Glutamatergic neuron (in vitro differentiated cells): ENCODE measurements around the gene ORMDL2. TPM values are rescaled to one million over a fixed set of nuclear protein-coding genes. Genes with fewer than 3 reads are reported as not detected.

Experiments
- DNase-seq: peaks from one replicate; pipeline ENCODE4 v3.0.0; 2022
- H3K27ac Mint-ChIP-seq: one replicate; pipeline ENCODE4 v1.8.0; 2020; ENCODE audit warnings: mild to moderate bottlenecking, mixed read lengths, inconsistent platforms; ENCODE audit not compliant: unreplicated experiment
- H3K27me3 Mint-ChIP-seq: one replicate; pipeline ENCODE4 v1.8.0; 2020; ENCODE audit warnings: mild to moderate bottlenecking, moderate library complexity, mixed read lengths, inconsistent platforms; ENCODE audit not compliant: unreplicated experiment
- H3K36me3 Mint-ChIP-seq: one replicate; pipeline ENCODE4 v1.8.0; 2020; ENCODE audit warnings: mild to moderate bottlenecking, mixed read lengths, inconsistent platforms; ENCODE audit not compliant: unreplicated experiment
- H3K4me1 Mint-ChIP-seq: one replicate; pipeline ENCODE4 v1.8.0; 2020; ENCODE audit warnings: mild to moderate bottlenecking, low read depth, mixed read lengths, inconsistent platforms; ENCODE audit not compliant: unreplicated experiment
- H3K4me3 Mint-ChIP-seq: one replicate; pipeline ENCODE4 v1.8.0; 2020; ENCODE audit warnings: mild to moderate bottlenecking, mixed read lengths, inconsistent platforms; ENCODE audit not compliant: unreplicated experiment
- H3K9me3 Mint-ChIP-seq: one replicate; pipeline ENCODE4 v1.8.0; 2020; ENCODE audit warnings: mild to moderate bottlenecking, moderate library complexity, mixed read lengths, inconsistent platforms; ENCODE audit not compliant: unreplicated experiment
- total RNA-seq: library from RNA; stranded (reverse); fragmentation: NEBNext Ultra II Directional; extraction: Animal tissue kit (Norgen Biotek cat#: 25700); gene quantifications from one replicate; pipeline ENCODE4 v1.2.1, GENCODE V29; 2021; ENCODE audit not compliant: unreplicated experiment
- TF ChIP-seq, protein P1 (sequence below): fragments of 200-600 bp; sonication (generic); IDR thresholded peaks from one replicate; pipeline ENCODE4 v1.5.0; 2021; ENCODE audit not compliant: partially characterized antibody, unreplicated experiment

Gene ORMDL2
- total RNA-seq, 1 donor from 2014 or later = 47.6 TPM

DNA sequence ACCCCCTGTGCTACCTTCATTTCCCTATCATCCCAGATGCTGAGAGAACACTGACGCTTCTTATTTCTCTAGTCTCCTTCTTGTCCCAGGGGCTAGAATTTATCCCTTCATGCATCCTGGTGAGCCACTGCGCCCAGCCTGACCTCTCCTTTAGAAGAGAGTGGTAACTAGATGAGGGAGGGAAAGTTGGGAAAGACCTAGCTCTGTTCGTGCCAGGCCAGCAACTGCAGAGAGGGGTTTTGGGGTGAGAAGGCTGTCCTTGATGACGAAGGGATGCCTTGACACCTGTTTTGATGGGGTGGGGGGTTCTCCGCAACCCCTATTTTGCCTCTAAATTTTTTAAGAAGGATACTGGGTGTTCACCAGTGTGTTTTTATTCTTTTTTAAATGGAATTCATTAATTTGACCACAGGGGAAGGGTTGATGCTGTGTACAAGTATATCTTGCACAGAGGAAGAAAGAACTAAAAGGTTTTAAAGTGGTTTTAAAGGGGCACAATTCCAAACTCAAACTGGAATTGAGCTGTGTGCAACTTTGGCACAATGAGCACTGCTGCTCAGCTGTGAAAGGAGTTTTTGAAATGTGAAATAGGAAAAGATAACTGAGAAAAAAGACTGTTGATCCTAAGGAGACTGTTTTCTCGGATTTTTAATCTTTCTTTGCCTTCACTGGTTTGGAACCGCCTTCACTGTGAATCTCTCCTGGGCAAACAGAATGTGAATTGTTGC is 31.9 kb downstream of the ORMDL2 start:
- no peaks in the 10 kb centered on the region for H3K36me3 Mint-ChIP-seq
- no peak for DNase-seq
- TF ChIP-seq, protein P1, sequence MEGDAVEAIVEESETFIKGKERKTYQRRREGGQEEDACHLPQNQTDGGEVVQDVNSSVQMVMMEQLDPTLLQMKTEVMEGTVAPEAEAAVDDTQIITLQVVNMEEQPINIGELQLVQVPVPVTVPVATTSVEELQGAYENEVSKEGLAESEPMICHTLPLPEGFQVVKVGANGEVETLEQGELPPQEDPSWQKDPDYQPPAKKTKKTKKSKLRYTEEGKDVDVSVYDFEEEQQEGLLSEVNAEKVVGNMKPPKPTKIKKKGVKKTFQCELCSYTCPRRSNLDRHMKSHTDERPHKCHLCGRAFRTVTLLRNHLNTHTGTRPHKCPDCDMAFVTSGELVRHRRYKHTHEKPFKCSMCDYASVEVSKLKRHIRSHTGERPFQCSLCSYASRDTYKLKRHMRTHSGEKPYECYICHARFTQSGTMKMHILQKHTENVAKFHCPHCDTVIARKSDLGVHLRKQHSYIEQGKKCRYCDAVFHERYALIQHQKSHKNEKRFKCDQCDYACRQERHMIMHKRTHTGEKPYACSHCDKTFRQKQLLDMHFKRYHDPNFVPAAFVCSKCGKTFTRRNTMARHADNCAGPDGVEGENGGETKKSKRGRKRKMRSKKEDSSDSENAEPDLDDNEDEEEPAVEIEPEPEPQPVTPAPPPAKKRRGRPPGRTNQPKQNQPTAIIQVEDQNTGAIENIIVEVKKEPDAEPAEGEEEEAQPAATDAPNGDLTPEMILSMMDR = no peak
- H3K27me3 Mint-ChIP-seq = peaks cover 2% of the 10 kb centered on the region
- H3K4me1 Mint-ChIP-seq = peaks cover 4% of the 10 kb centered on the region
- no peak overlapping the region for H3K4me3 Mint-ChIP-seq
- no peaks in the 10 kb centered on the region for H3K9me3 Mint-ChIP-seq
- H3K27ac Mint-ChIP-seq = no peak overlapping the region

DNA sequence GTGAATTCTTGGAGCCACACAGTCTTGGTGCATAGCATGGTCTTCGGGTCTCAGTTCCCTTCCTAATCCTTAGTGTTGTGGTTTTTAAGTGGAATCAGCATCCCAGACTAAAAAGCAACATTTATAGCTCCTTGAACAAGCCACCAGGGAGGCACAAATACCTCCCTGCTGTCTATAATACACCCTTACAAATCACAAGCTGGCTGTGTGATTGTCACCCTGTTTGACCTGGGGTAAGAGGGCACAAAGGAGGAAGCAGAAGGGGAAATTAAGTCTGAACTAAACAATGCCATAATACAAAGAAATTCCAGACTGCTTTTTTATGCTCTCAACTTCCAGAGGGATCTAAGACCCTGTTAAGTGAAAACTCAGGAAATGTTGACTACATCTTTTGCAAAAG is 32.6 kb downstream of the ORMDL2 start:
- TF ChIP-seq, protein P1 = no peak
- DNase-seq = no peak
- Mint-ChIP-seq H3K4me3 (no peak overlapping the region), H3K9me3 (peaks cover 1% of the 10 kb centered on the region), H3K4me1 (peaks cover 2% of the 10 kb centered on the region), H3K36me3 (no peaks in the 10 kb centered on the region), H3K27ac (no peak overlapping the region), H3K27me3 (peaks cover 2% of the 10 kb centered on the region)

DNA sequence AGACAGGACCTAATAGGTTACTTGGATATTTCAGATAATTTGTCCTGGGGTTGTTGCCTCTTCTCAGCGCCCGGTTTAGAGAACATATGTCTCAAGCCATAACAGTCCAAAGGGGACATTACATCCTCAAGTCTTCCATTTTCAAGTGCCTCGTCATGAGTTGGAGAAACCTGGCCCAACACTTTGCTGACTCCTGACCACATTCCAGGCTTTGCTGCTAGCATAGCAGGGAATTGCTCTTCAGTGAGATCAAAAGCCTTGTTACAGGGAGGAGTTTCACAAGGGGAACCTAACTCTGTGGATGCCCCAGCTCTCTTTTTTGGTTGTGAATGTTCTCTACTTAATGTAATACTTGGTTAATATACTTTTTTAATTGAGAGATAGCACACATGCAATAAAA is 33.1 kb downstream of the ORMDL2 start:
- Mint-ChIP-seq H3K4me1 (no peaks in the 10 kb centered on the region), H3K27ac (no peak overlapping the region), H3K4me3 (no peak overlapping the region), H3K36me3 (no peaks in the 10 kb centered on the region), H3K9me3 (peaks cover 1% of the 10 kb centered on the region), H3K27me3 (peaks cover 2% of the 10 kb centered on the region)
- TF ChIP-seq, protein P1 = no peak
- no peak for DNase-seq

DNA sequence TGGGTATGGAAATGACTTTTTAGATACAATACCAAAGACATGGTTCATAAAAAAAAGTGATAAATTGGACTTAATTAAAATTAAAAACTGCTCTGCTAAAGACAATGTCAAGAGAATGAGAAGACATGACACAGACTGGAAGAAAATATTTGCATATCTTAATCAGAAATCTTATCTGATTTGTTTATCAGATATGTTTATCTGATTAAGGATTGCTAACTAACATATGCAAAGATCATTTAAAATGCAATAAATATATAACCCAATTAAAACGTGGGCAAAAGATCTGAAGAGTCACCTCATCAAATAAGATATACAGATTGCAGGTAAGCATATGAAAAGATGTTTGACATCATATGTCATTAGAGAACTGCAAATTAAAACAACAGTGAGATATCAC is 34.9 kb downstream of the ORMDL2 start:
- H3K27ac Mint-ChIP-seq = no peak overlapping the region
- H3K4me1 Mint-ChIP-seq = no peaks in the 10 kb centered on the region
- no peak overlapping the region for H3K4me3 Mint-ChIP-seq
- H3K9me3 Mint-ChIP-seq = peaks cover 1% of the 10 kb centered on the region
- DNase-seq = no peak
- TF ChIP-seq, protein P1 = no peak
- H3K36me3 Mint-ChIP-seq = no peaks in the 10 kb centered on the region
- peaks cover 2% of the 10 kb centered on the region for H3K27me3 Mint-ChIP-seq

DNA sequence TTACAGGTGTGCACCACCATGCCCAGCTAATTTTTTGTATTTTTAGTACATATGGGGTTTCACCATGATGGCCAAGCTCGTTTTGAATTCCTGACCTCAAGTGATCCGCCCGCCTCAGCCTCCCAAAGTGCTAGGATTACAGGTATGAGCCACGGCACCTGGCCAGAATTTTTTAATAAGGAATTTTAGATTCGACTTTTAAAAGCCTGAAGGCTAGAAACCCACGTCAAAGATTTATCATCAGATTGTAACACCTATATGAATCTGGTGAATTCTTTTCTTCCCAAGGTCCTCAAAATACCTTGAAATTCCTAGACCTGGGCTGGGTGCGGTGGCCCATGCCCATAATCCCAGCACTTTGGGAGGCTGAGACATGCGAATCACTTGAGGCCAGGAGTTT is 43.6 kb downstream of the ORMDL2 start:
- no peak overlapping the region for H3K4me3 Mint-ChIP-seq
- no peak for DNase-seq
- H3K36me3 Mint-ChIP-seq = no peaks in the 10 kb centered on the region
- TF ChIP-seq, protein P1 = no peak
- no peaks in the 10 kb centered on the region for H3K9me3 Mint-ChIP-seq
- no peak overlapping the region for H3K27ac Mint-ChIP-seq
- no peaks in the 10 kb centered on the region for H3K4me1 Mint-ChIP-seq
- H3K27me3 Mint-ChIP-seq = peaks cover 2% of the 10 kb centered on the region
